ENCODE results near the gene AOPEP.

The AOPEP gene

GRCh38 chr9:95025213-95026147 lies 299.0 kb downstream of the AOPEP start:
- H3K9ac ChIP-seq (ENCODE audit: low read depth, low read length, poor library complexity, severe bottlenecking), result no peak overlapping the region
- no peaks in the 10 kb centered on the region for H3K79me2 ChIP-seq (ENCODE audit: insufficient read depth, low read length)
- TF ChIP-seq CTCF (conservative IDR thresholded peaks at IDR 0.05; ENCODE audit: low read length), result no peak
- H3K9me3 ChIP-seq (ENCODE audit: insufficient read depth, low read depth, low read length), result no peaks in the 10 kb centered on the region
- no peaks in the 10 kb centered on the region for H3F3A ChIP-seq (ENCODE audit: low read depth)
- H3K4me1 ChIP-seq (ENCODE audit: insufficient read depth, low read length, poor library complexity, severe bottlenecking), result no peaks in the 10 kb centered on the region
- no peak overlapping the region for H2AFZ ChIP-seq (ENCODE audit: low read length)
- no peaks in the 10 kb centered on the region for H3K36me3 ChIP-seq (ENCODE audit: insufficient read depth, low read length)
- no peak overlapping the region for H3K4me3 ChIP-seq (ENCODE audit: low read length, poor library complexity, severe bottlenecking)
- no peak overlapping the region for H3K4me2 ChIP-seq (ENCODE audit: low read depth, low read length, poor library complexity, severe bottlenecking)
- H3K9me2 ChIP-seq (replicated peaks; ENCODE audit: low read depth, low read length), result no peaks in the 10 kb centered on the region
- no peaks in the 10 kb centered on the region for H3K27me3 ChIP-seq (ENCODE audit: insufficient read depth, low read length, poor library complexity, severe bottlenecking)
- H4K20me1 ChIP-seq (ENCODE audit: insufficient read depth, low read length, poor library complexity, severe bottlenecking), result no peaks in the 10 kb centered on the region

- TF ChIP-seq EZH2phosphoT487 (IDR thresholded peaks at IDR 0.05; ENCODE audit: borderline replicate concordance) (no peak), CTCF (conservative IDR thresholded peaks at IDR 0.05; ENCODE audit: low read length) (no peak)
- Histone ChIP-seq H3K27me3 (ENCODE audit: insufficient read depth, low read length, poor library complexity, severe bottlenecking) (no peaks in the 10 kb centered on the region), H3K9me3 (ENCODE audit: insufficient read depth, low read depth, low read length) (no peaks in the 10 kb centered on the region), H3F3A (ENCODE audit: low read depth) (no peaks in the 10 kb centered on the region), H3K4me1 (ENCODE audit: insufficient read depth, low read length, poor library complexity, severe bottlenecking) (peaks cover 6% of the 10 kb centered on the region), H3K4me3 (ENCODE audit: low read length, poor library complexity, severe bottlenecking) (no peak overlapping the region), H3K4me2 (ENCODE audit: low read depth, low read length, poor library complexity, severe bottlenecking) (no peak overlapping the region), H3K79me2 (ENCODE audit: insufficient read depth, low read length) (no peaks in the 10 kb centered on the region), H3K9me2 (replicated peaks; ENCODE audit: low read depth, low read length) (no peaks in the 10 kb centered on the region), H2AFZ (ENCODE audit: low read length) (no peak overlapping the region), H4K20me1 (ENCODE audit: insufficient read depth, low read length, poor library complexity, severe bottlenecking) (no peaks in the 10 kb centered on the region), H3K36me3 (ENCODE audit: insufficient read depth, low read length) (no peaks in the 10 kb centered on the region), H3K9ac (ENCODE audit: low read depth, low read length, poor library complexity, severe bottlenecking) (no peak overlapping the region)
These were observed 299.6 kb downstream of the AOPEP start for GRCh38 chr9:95026148-95026524.

GRCh38 chr9:95027914-95028852 lies 301.7 kb downstream of the AOPEP start:
- Histone ChIP-seq H3K9me2 (replicated peaks; ENCODE audit: low read depth, low read length) (no peaks in the 10 kb centered on the region), H4K20me1 (ENCODE audit: insufficient read depth, low read length, poor library complexity, severe bottlenecking) (no peaks in the 10 kb centered on the region), H3K4me3 (ENCODE audit: low read length, poor library complexity, severe bottlenecking) (no peak overlapping the region), H3K9ac (ENCODE audit: low read depth, low read length, poor library complexity, severe bottlenecking) (no peak overlapping the region), H3K9me3 (ENCODE audit: insufficient read depth, low read depth, low read length) (no peaks in the 10 kb centered on the region), H3K27me3 (ENCODE audit: insufficient read depth, low read length, poor library complexity, severe bottlenecking) (no peaks in the 10 kb centered on the region), H3K4me2 (ENCODE audit: low read depth, low read length, poor library complexity, severe bottlenecking) (no peak overlapping the region), H3K79me2 (ENCODE audit: insufficient read depth, low read length) (no peaks in the 10 kb centered on the region), H2AFZ (ENCODE audit: low read length) (no peak overlapping the region), H3K36me3 (ENCODE audit: insufficient read depth, low read length) (no peaks in the 10 kb centered on the region), H3F3A (ENCODE audit: low read depth) (no peaks in the 10 kb centered on the region), H3K4me1 (ENCODE audit: insufficient read depth, low read length, poor library complexity, severe bottlenecking) (peaks cover 24% of the 10 kb centered on the region)
- TF ChIP-seq CTCF (conservative IDR thresholded peaks at IDR 0.05; ENCODE audit: low read length), result no peak
- no peak for TF ChIP-seq EZH2phosphoT487 (IDR thresholded peaks at IDR 0.05; ENCODE audit: borderline replicate concordance)
